Testis (tissue), 3 donors: ENCODE results near the gene GAPVD1. TPM values are rescaled to one million over a fixed set of nuclear protein-coding genes. Genes with fewer than 3 reads are reported as not detected.
"Not testable (repeated sequence)": the region's sequence is repeated elsewhere in the genome, so short reads cannot be mapped to it uniquely, and the experiment has no call there.

Source experiments
- DNase-seq: peaks from one replicate; pipeline ENCODE4 v3.0.0-alpha.2; 2019
- H3K27ac ChIP-seq, 2 donors: fragments of 200-600 bp; sonication (generic); one replicate each; pipeline ENCODE4 v1.5.1; 2019
- H3K27me3 ChIP-seq: fragments of 200-600 bp; sonication (generic); one replicate; pipeline ENCODE4 v1.5.1; 2019
- H3K36me3 ChIP-seq: fragments of 200-600 bp; sonication (generic); one replicate; pipeline ENCODE4 v1.5.1; 2017; ENCODE audit warnings: low read depth; ENCODE audit errors: missing control alignments
- H3K4me1 ChIP-seq: fragments of 200-600 bp; sonication (generic); one replicate; pipeline ENCODE4 v1.5.1; 2019
- H3K4me3 ChIP-seq, 2 donors: fragments of 200-600 bp; sonication (generic); one replicate each; pipeline ENCODE4 v1.5.1; 2017 to 2019
- H3K9me3 ChIP-seq: fragments of 200-600 bp; sonication (generic); one replicate; pipeline ENCODE4 v1.5.1; 2017
- POLR2A ChIP-seq: fragments of 450-650 bp; IDR thresholded peaks from one replicate; pipeline ENCODE4 v1.6.1; 2017; ENCODE audit warnings: antibody characterized with exemption, mild to moderate bottlenecking, moderate library complexity
- WGBS, 2 donors: methylation state at CpG; one replicate each; pipeline ENCODE4 v1.1.5; 2018; 5-methylcytosine and 5-hydroxymethylcytosine counted together
- intact Hi-C: fragments of 100-400 bp; cut with DNase I; formaldehyde crosslinking; loops from one replicate; pipeline ENCODE4 v1.15.1; 2023; ENCODE audit warnings: low total_unique reads
- polyA plus RNA-seq: library from polyadenylated mRNA; stranded (reverse); fragments of 350-450 nt; fragmentation: Illumina TruSeq; extraction: RNeasy Lipid Tissue Mini Kit (QIAGEN cat#74804); gene quantifications from one replicate; pipeline ENCODE4 v1.2.3, GENCODE V29; 2014; ENCODE audit warnings: low read depth, low replicate concordance; ENCODE audit not compliant: insufficient read depth
- total RNA-seq, 2 donors: library from RNA; depleted of rRNA; stranded (reverse); fragments of >200 nt; gene quantifications; one replicate each; pipeline ENCODE4 v1.2.3, GENCODE V29; 2016
- TF ChIP-seq, protein P1 (sequence below), 3 experiments: fragments of 450-650 bp in 2 of 3; fragments of 200-600 bp in 1 of 3; sonication (generic) in 1 of 3; IDR thresholded peaks; one replicate each; pipeline ENCODE4 v1.5.1; 2016 to 2019; ENCODE audit warnings: antibody characterized with exemption in 3 of 3, mild to moderate bottlenecking in 2 of 3, moderate library complexity in 1 of 3

Gene GAPVD1
- total and polyA plus RNA-seq, 3 donors from 2014 or later, result 76.9 to 82.3 (median 80.0) TPM

DNA sequence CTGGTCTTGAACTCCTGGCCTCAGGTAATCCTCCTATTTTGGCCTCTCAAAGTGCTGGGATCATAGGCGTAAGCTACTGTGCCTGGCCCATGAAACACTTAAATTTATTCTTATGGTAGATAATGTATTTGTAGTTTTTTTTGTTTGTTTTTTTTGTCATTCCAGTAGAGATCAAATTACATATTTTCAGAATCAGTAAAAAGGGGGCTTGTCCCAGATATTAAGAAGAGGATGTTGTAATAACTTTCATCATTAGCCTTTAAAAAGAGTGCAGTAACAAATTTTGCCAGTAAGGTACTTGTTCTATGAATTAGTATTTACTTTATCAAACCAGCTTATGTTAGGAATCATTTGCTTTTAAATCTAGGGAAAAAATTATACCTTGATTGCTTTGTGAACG is 42.6 kb downstream of the GAPVD1 start:
- no peaks in the 10 kb centered on the region for H3K9me3 ChIP-seq
- intact Hi-C loops, result no loop called here
- H3K4me3 ChIP-seq, result no peak overlapping the region
- no peaks in the 10 kb centered on the region for H3K36me3 ChIP-seq
- TF ChIP-seq, protein P1, sequence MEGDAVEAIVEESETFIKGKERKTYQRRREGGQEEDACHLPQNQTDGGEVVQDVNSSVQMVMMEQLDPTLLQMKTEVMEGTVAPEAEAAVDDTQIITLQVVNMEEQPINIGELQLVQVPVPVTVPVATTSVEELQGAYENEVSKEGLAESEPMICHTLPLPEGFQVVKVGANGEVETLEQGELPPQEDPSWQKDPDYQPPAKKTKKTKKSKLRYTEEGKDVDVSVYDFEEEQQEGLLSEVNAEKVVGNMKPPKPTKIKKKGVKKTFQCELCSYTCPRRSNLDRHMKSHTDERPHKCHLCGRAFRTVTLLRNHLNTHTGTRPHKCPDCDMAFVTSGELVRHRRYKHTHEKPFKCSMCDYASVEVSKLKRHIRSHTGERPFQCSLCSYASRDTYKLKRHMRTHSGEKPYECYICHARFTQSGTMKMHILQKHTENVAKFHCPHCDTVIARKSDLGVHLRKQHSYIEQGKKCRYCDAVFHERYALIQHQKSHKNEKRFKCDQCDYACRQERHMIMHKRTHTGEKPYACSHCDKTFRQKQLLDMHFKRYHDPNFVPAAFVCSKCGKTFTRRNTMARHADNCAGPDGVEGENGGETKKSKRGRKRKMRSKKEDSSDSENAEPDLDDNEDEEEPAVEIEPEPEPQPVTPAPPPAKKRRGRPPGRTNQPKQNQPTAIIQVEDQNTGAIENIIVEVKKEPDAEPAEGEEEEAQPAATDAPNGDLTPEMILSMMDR (IDR thresholded peaks at IDR 0.05), result no peak
- no peak for TF ChIP-seq POLR2A
- no peak for DNase-seq
- H3K4me1 ChIP-seq, result no peaks in the 10 kb centered on the region
- 89 to 91% methylated on average over 2 of the region's 2 CpGs for WGBS, 2 donors
- H3K27me3 ChIP-seq, result no peaks in the 10 kb centered on the region
- no peak overlapping the region for H3K27ac ChIP-seq

DNA sequence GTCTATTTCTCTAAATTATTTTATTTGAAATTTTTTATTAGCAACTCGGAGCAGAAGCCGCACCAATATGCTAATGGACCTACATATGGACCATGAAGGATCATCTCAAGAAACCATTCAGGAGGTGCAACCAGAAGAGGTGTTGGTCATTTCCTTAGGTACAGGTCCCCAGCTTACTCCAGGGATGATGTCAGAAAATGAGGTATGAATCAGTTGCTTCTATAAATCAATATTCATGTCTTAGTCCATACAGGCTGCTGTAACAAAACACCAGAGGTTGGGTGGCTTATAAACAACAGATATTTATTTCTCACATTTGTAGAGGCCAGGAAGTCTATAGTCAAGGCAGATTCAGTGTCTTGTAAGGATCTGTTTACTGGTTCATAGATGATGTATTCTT is 50.8 kb downstream of the GAPVD1 start:
- no peaks in the 10 kb centered on the region for H3K27me3 ChIP-seq
- no peaks in the 10 kb centered on the region for H3K36me3 ChIP-seq
- DNase-seq, result no peak
- intact Hi-C loops, result no loop called here
- H3K27ac ChIP-seq, result no peak overlapping the region
- H3K4me3 ChIP-seq, result no peak overlapping the region
- WGBS, 2 donors, result 98 to 99% methylated on average over 2 of the region's 2 CpGs
- TF ChIP-seq, protein P1 (IDR thresholded peaks at IDR 0.05), result no peak
- TF ChIP-seq POLR2A, result no peak
- H3K4me1 ChIP-seq, result no peaks in the 10 kb centered on the region
- no peaks in the 10 kb centered on the region for H3K9me3 ChIP-seq

DNA sequence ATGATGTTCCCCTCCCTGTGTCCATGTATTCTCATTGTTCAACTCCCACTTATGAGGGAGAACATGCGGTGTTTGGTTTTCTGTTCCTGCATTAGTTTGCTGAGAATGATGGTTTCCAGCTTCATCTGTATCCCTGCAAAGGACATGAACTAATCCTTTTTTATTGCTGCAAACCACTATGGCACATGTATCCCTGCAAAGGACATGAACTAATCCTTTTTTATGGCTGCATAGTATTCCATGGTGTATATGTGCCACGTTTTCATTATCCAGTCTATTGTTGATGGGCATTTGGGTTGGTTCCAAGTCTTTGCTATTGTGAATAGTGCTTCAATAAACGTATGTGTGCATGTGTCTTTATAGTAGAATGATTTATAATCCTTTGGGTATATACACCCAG is 54.7 kb downstream of the GAPVD1 start:
- intact Hi-C loops, H3K27me3 ChIP-seq, DNase-seq, H3K36me3 ChIP-seq, H3K9me3 ChIP-seq, H3K4me1 ChIP-seq, H3K27ac ChIP-seq, H3K4me3 ChIP-seq: not testable (repeated sequence)
- whole genome bisulfite sequencing, 2 donors, result 61 to 77% methylated on average over 3 of the region's 3 CpGs

DNA sequence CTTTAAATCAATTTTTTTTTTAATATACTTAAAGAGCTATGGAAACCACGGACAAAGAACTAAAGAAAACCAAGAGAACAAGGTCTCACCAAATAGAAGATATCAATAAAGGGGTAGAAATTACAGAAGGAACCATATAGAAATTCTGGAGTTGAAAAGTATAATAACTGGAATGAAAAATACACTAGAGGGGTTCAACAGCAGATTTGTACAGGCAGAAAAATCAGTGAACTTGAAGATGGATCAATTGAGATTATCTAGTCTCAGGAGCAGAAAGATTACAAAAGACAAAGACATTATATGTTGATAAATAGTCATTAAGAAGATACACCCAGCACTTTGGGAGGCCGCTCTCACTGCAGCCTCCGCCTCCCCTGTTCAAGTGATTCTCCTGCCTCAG is 56.1 kb downstream of the GAPVD1 start:
- no peak for TF ChIP-seq POLR2A
- TF ChIP-seq, protein P1 (IDR thresholded peaks at IDR 0.05), result no peak
- Histone ChIP-seq H3K27me3 (no peaks in the 10 kb centered on the region), H3K36me3 (no peaks in the 10 kb centered on the region), H3K4me3 (no peak overlapping the region), H3K9me3 (no peaks in the 10 kb centered on the region), H3K27ac (no peak overlapping the region), H3K4me1 (no peaks in the 10 kb centered on the region)
- intact Hi-C loops, result no loop called here
- no peak for DNase-seq
- WGBS, 2 donors, result 96 to 98% methylated on average over 3 of the region's 3 CpGs

DNA sequence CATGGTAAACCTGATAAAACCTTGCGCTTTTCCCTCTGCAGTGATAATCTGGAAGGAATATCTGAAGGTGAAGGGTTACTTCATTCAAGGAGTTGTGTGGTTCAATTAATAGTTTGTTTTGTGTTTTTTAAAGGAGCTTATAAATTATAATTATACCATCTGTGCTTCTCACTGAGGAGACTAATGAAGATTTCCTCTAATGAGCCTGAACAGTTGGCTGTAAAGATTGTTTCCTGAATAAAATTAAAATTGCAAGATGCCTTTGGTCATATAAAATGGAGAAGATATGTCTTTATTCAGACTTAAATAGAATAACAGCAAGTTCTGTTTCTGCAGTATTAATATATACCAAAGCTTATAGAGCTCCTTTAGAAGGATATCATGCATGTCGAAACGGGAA is 59.9 kb downstream of the GAPVD1 start:
- intact Hi-C loops, result no loop called here
- TF ChIP-seq POLR2A, result no peak
- TF ChIP-seq, protein P1 (IDR thresholded peaks at IDR 0.05), result no peak
- Histone ChIP-seq H3K36me3 (no peaks in the 10 kb centered on the region), H3K4me1 (no peaks in the 10 kb centered on the region), H3K27ac (no peak overlapping the region), H3K9me3 (no peaks in the 10 kb centered on the region), H3K27me3 (no peaks in the 10 kb centered on the region), H3K4me3 (no peak overlapping the region)
- no peak for DNase-seq
- WGBS, 2 donors, result 62 to 75% methylated on average over 3 of the region's 3 CpGs
